Right lobe of liver (tissue), 6 donors: Measurements from ENCODE around the gene KAZN. TPM values are rescaled to one million over a fixed set of nuclear protein-coding genes. Genes with fewer than 3 reads are reported as not detected.

Experiments used
- ATAC-seq, 4 donors: fragments of 200-7000 bp; cut with Tn5 transposase; one replicate each; pipeline ENCODE4 v1.9.1; 2020; ENCODE audit warnings: mild to moderate bottlenecking in 4 of 4, moderate library complexity in 4 of 4
- DNase-seq, 3 donors: peaks; one replicate each; pipeline ENCODE4 v3.0.0-alpha.2; 2020
- H3K27ac ChIP-seq, 3 donors: fragments of 200-600 bp; one replicate each; pipeline ENCODE4 v1.8.0; 2022
- H3K27me3 ChIP-seq, 2 donors: fragments of 200-600 bp; one replicate each; pipeline ENCODE4 v1.8.0; 2022
- H3K36me3 ChIP-seq, 4 donors: fragments of 200-600 bp; sonication (generic) in 1 of 4; one replicate each; pipeline versions ENCODE4 v1.5.1 to v1.8.0; 2017 to 2022; ENCODE audit warnings: control low read depth in 1 of 4
- H3K4me1 ChIP-seq, 4 donors: fragments of 200-600 bp; sonication (generic) in 1 of 4; one replicate each; pipeline versions ENCODE4 v1.5.1 to v1.8.0; 2017 to 2022; ENCODE audit warnings: control low read depth in 1 of 4
- H3K4me3 ChIP-seq, 3 donors: fragments of 200-600 bp; one replicate each; pipeline ENCODE4 v1.8.0; 2022
- H3K9me3 ChIP-seq, 4 donors: fragments of 200-600 bp; sonication (generic) in 1 of 4; one replicate each; pipeline versions ENCODE4 v1.5.1 to v1.8.0; 2017 to 2022; ENCODE audit warnings: control low read depth in 1 of 4
- POLR2A ChIP-seq: fragments of 450-650 bp; IDR thresholded peaks from one replicate; pipeline ENCODE4 v1.6.1; 2017; ENCODE audit warnings: antibody characterized with exemption, mild to moderate bottlenecking
- WGBS: methylation state at CpG from one replicate; pipeline ENCODE4 v1.1.6; 2018; ENCODE audit warnings: low coverage, low lambda C conversion rate; ENCODE audit not compliant: insufficient coverage; ENCODE audit errors: missing lambda C conversion rate; 5-methylcytosine and 5-hydroxymethylcytosine counted together
- intact Hi-C, 2 donors: fragments of 100-400 bp; cut with DNase I; formaldehyde crosslinking; loops; one replicate each; pipeline versions ENCODE4 v1.11.2 to v1.14.1; 2022
- total RNA-seq, 6 experiments: library from RNA; depleted of rRNA in 2 of 6; stranded (reverse); fragments of >200 nt in 2 of 6; fragmentation: NEBNext Ultra II Directional in 3 of 6; extraction: Animal tissue kit (Norgen Biotek cat#: 25700) in 3 of 6; gene quantifications; one replicate each; pipeline versions ENCODE4 v1.1.0 to v1.2.4, GENCODE V29; 2016 to 2023
- TF ChIP-seq, protein P1 (sequence below), 4 donors: fragments of 200-600 bp in 3 of 4; fragments of 450-650 bp in 1 of 4; IDR thresholded peaks; one replicate each; pipeline versions ENCODE4 v1.5.1 to v1.8.0; 2016 to 2022; ENCODE audit warnings: antibody characterized with exemption in 4 of 4, mild to moderate bottlenecking in 2 of 4
- donor health status: DM: no; HTN: yes; CAD: no.
- donor health status: DM: no; HTN: no; CAD: no.
- donor health status: DM: no; HTN: no; CAD: no.
- donor health status: DM: no; HTN: yes; CAD: no.
- donor health status: DM: no; HTN: yes; CAD: no.

Gene KAZN
- total RNA-seq, 6 experiments from 2014 or later, result 1.5 to 7.2 (median 2.7) TPM

DNA sequence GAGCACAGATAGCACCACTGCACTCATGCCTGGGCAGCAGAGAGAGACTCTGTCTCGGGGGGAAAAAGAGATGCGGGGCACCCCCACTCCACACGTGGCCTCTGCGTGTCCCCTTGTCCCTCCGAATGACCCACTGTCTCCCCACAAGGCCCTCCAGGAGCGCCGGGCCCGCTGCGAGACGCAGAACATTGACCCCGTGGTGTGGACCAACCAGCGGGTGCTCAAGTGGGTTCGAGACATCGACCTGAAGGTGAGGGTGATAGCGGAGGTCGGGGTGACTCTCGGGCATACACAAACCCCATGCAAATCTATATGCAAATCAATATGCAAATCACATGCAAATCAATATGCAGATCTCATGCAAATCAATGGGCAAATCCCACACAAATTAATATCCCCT is 504.7 kb downstream of the KAZN start:
- TF ChIP-seq, protein P1, sequence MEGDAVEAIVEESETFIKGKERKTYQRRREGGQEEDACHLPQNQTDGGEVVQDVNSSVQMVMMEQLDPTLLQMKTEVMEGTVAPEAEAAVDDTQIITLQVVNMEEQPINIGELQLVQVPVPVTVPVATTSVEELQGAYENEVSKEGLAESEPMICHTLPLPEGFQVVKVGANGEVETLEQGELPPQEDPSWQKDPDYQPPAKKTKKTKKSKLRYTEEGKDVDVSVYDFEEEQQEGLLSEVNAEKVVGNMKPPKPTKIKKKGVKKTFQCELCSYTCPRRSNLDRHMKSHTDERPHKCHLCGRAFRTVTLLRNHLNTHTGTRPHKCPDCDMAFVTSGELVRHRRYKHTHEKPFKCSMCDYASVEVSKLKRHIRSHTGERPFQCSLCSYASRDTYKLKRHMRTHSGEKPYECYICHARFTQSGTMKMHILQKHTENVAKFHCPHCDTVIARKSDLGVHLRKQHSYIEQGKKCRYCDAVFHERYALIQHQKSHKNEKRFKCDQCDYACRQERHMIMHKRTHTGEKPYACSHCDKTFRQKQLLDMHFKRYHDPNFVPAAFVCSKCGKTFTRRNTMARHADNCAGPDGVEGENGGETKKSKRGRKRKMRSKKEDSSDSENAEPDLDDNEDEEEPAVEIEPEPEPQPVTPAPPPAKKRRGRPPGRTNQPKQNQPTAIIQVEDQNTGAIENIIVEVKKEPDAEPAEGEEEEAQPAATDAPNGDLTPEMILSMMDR (IDR thresholded peaks at IDR 0.05), result no peak
- TF ChIP-seq POLR2A, result no peak
- DNase-seq, result no peak
- WGBS, result 83% methylated on average over 3 of the region's 17 CpGs
- no peaks in the 10 kb centered on the region for H3K4me1 ChIP-seq
- H3K27ac ChIP-seq, result no peak overlapping the region
- no peak overlapping the region for H3K4me3 ChIP-seq
- H3K9me3 ChIP-seq, result no peaks in the 10 kb centered on the region
- no peaks in the 10 kb centered on the region for H3K36me3 ChIP-seq
- no peaks in the 10 kb centered on the region for H3K27me3 ChIP-seq
- intact Hi-C loops, result no loop called here
- ATAC-seq, result no peak

DNA sequence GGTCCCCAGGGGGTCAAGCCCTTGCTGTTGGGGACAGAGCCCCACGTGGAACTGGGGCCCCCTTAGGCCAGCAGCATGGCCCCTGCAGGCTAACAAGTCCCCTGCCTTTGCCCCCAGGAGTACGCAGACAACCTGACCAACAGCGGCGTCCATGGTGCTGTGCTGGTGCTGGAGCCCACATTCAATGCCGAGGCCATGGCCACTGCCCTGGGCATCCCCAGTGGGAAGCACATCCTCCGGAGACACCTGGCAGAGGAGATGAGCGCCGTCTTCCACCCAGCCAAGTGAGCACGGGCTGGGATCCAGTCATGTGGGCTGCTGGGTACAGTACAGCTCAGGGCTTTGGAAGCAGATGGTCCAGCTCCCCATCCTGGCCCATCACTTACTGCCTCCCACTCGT is 505.4 kb downstream of the KAZN start:
- Histone ChIP-seq H3K27ac (no peak overlapping the region), H3K4me1 (no peaks in the 10 kb centered on the region), H3K9me3 (no peaks in the 10 kb centered on the region), H3K4me3 (no peak overlapping the region), H3K36me3 (no peaks in the 10 kb centered on the region), H3K27me3 (no peaks in the 10 kb centered on the region)
- DNase-seq (no peak), ATAC-seq (no peak)
- 69% methylated on average over 2 of the region's 10 CpGs for WGBS
- intact Hi-C loops, result no loop called here
- TF ChIP-seq, protein P1 (IDR thresholded peaks at IDR 0.05), result no peak
- no peak for TF ChIP-seq POLR2A

DNA sequence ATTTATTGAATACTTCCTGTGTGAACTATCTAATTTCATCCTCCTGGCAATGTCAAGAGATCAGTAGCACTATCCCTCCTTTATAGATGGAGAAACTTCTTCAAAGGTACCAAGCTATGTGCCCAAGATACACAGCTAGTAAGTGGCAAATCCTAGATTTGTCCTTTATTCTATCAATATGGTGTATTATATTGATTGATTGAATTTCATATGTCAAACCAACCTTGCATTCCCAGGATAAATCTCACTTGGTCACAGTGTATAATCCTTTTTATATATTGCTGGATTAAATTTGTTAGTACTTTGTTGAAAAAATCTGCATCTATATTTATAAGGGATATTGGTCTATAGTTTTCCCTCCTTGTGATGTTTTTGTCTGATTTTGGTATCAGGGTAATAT is 506.3 kb downstream of the KAZN start:
- TF ChIP-seq, protein P1 (IDR thresholded peaks at IDR 0.05), result no peak
- no peak for TF ChIP-seq POLR2A
- Histone ChIP-seq H3K4me3 (no peak overlapping the region), H3K9me3 (no peaks in the 10 kb centered on the region), H3K27ac (no peak overlapping the region), H3K36me3 (no peaks in the 10 kb centered on the region), H3K27me3 (no peaks in the 10 kb centered on the region), H3K4me1 (no peaks in the 10 kb centered on the region)
- no peak for DNase-seq
- intact Hi-C loops, result no loop called here
- no peak for ATAC-seq

- Histone ChIP-seq H3K27ac (no peak overlapping the region), H3K36me3 (no peaks in the 10 kb centered on the region), H3K27me3 (no peaks in the 10 kb centered on the region), H3K4me3 (no peak overlapping the region), H3K9me3 (no peaks in the 10 kb centered on the region), H3K4me1 (no peaks in the 10 kb centered on the region)
- TF ChIP-seq, protein P1 (IDR thresholded peaks at IDR 0.05), result no peak
- TF ChIP-seq POLR2A, result no peak
- ATAC-seq, result peak in 1 of 4 donors; percentile 16
- intact Hi-C loops, result no loop called here
- peak in 1 of 3 donors; percentile 52 for DNase-seq
- WGBS, result 35% methylated on average over 6 of the region's 7 CpGs
Observed at GRCh38 chr1:15106608-15107007, 508.1 kb downstream of the KAZN start.

- WGBS, result 83% methylated on average over 1 of the region's 1 CpG
- H3K9me3 ChIP-seq, result no peaks in the 10 kb centered on the region
- no peak for DNase-seq
Observed at GRCh38 chr1:15107058-15107687, 508.7 kb downstream of the KAZN start.

More at GRCh38 chr1:15107058-15107687, 508.7 kb downstream of the KAZN start:
- Histone ChIP-seq H3K27ac (no peak overlapping the region), H3K4me1 (no peaks in the 10 kb centered on the region), H3K4me3 (no peak overlapping the region), H3K27me3 (no peaks in the 10 kb centered on the region), H3K36me3 (no peaks in the 10 kb centered on the region)
- ATAC-seq, result no peak
- TF ChIP-seq POLR2A, result no peak
- TF ChIP-seq, protein P1 (IDR thresholded peaks at IDR 0.05), result no peak
- intact Hi-C loops, result no loop called here
